ENCODE measurements around the gene IKBKE.

Gene IKBKE

GRCh38 chr1:206514813-206515387 lies 44.6 kb downstream of the IKBKE start:
- H3K4me3 ChIP-seq (replicated peaks; ENCODE audit: low read depth, low read length), result no peak overlapping the region
- no peak for DNase-seq (ENCODE audit: extremely low read depth, low read depth)
- no peak for TF ChIP-seq CTCF (IDR thresholded peaks at IDR 0.05; ENCODE audit: low read depth, low read length, missing control alignments)

GRCh38 chr1:206516728-206516990 lies 46.4 kb downstream of the IKBKE start:
- no peak for TF ChIP-seq CTCF (IDR thresholded peaks at IDR 0.05; ENCODE audit: low read depth, low read length, missing control alignments)
- no peak overlapping the region for H3K4me3 ChIP-seq (replicated peaks; ENCODE audit: low read depth, low read length)
- DNase-seq (ENCODE audit: extremely low read depth, low read depth), result no peak

GRCh38 chr1:206517784-206518183 lies 47.5 kb downstream of the IKBKE start:
- no peak for DNase-seq (ENCODE audit: extremely low read depth, low read depth)
- H3K4me3 ChIP-seq (replicated peaks; ENCODE audit: low read depth, low read length), result no peak overlapping the region
- no peak for TF ChIP-seq CTCF (IDR thresholded peaks at IDR 0.05; ENCODE audit: low read depth, low read length, missing control alignments)

- TF ChIP-seq CTCF (IDR thresholded peaks at IDR 0.05; ENCODE audit: low read depth, low read length, missing control alignments), result no peak
- DNase-seq (ENCODE audit: extremely low read depth, low read depth), result no peak
- H3K4me3 ChIP-seq (replicated peaks; ENCODE audit: low read depth, low read length), result no peak overlapping the region
Measured at GRCh38 chr1:206518206-206518605, 47.9 kb downstream of the IKBKE start.

- H3K4me3 ChIP-seq (replicated peaks; ENCODE audit: low read depth, low read length), result no peak overlapping the region
- TF ChIP-seq CTCF (IDR thresholded peaks at IDR 0.05; ENCODE audit: low read depth, low read length, missing control alignments), result no peak
- DNase-seq (ENCODE audit: extremely low read depth, low read depth), result no peak
Measured at GRCh38 chr1:206518743-206519142, 48.5 kb downstream of the IKBKE start.

GRCh38 chr1:206521127-206521526 lies 50.9 kb downstream of the IKBKE start:
- H3K4me3 ChIP-seq (replicated peaks; ENCODE audit: low read depth, low read length), result no peak overlapping the region
- no peak for TF ChIP-seq CTCF (IDR thresholded peaks at IDR 0.05; ENCODE audit: low read depth, low read length, missing control alignments)
- no peak for DNase-seq (ENCODE audit: extremely low read depth, low read depth)

GRCh38 chr1:206521694-206522402 lies 51.6 kb downstream of the IKBKE start:
- no peak for DNase-seq (ENCODE audit: extremely low read depth, low read depth)
- H3K4me3 ChIP-seq (replicated peaks; ENCODE audit: low read depth, low read length), result no peak overlapping the region
- no peak for TF ChIP-seq CTCF (IDR thresholded peaks at IDR 0.05; ENCODE audit: low read depth, low read length, missing control alignments)
